ENCODE measurements around the gene SURF6. TPM values are rescaled to one million over a fixed set of nuclear protein-coding genes. Genes with fewer than 3 reads are reported as not detected.
"Not testable (repeated sequence)": the region's sequence is repeated elsewhere in the genome, so short reads cannot be mapped to it uniquely, and the experiment has no call there.

Gene SURF6
- polyA plus RNA-seq, 1 donor, result 20.5 TPM

GRCh38 chr9:133299996-133300395 lies 36.0 kb downstream of the SURF6 start:
- DNase-seq (ENCODE audit: low read depth), result not testable (repeated sequence)

- no peak for DNase-seq (ENCODE audit: low read depth)
Observed at GRCh38 chr9:133294257-133294656, 41.7 kb downstream of the SURF6 start.

- DNase-seq (ENCODE audit: low read depth), result no peak
Observed at GRCh38 chr9:133290751-133291302, 45.2 kb downstream of the SURF6 start.

- DNase-seq (ENCODE audit: low read depth), result no peak
Observed at GRCh38 chr9:133286523-133286922, 49.5 kb downstream of the SURF6 start.

GRCh38 chr9:133285252-133285775 lies 50.7 kb downstream of the SURF6 start:
- DNase-seq (ENCODE audit: low read depth), result no peak

- DNase-seq (ENCODE audit: low read depth), result no peak
Observed at GRCh38 chr9:133284362-133284761, 51.6 kb downstream of the SURF6 start.

- DNase-seq (ENCODE audit: low read depth), result not testable (repeated sequence)
Observed at GRCh38 chr9:133283255-133284032, 52.5 kb downstream of the SURF6 start.

- DNase-seq (ENCODE audit: low read depth), result no peak
Observed at GRCh38 chr9:133282464-133283238, 53.3 kb downstream of the SURF6 start.

- DNase-seq (ENCODE audit: low read depth), result no peak
Observed at GRCh38 chr9:133280392-133280791, 55.6 kb downstream of the SURF6 start.

Other genes with a start within 250 kb of the SURF6 start
- 50.3 TPM for gene RALGDS, start 214.9 kb downstream of the SURF6 start, polyA plus RNA-seq (ENCODE audit: insufficient read length)
- 3.6 TPM for gene GBGT1, start 172.3 kb downstream of the SURF6 start, polyA plus RNA-seq (ENCODE audit: insufficient read length)
- not detected for gene OBP2B, start 126.9 kb downstream of the SURF6 start, polyA plus RNA-seq (ENCODE audit: insufficient read length)
- gene ABO, start 61.0 kb downstream of the SURF6 start, polyA plus RNA-seq (ENCODE audit: insufficient read length), result 1.3 TPM
- gene MED22, start 11.9 kb upstream of the SURF6 start, polyA plus RNA-seq (ENCODE audit: insufficient read length), result 23.0 TPM
- 2,437 TPM for gene RPL7A, start 12.0 kb upstream of the SURF6 start, polyA plus RNA-seq (ENCODE audit: insufficient read length)
- gene SURF1, start 20.3 kb upstream of the SURF6 start, polyA plus RNA-seq (ENCODE audit: insufficient read length), result 30.6 TPM
- 12.2 TPM for gene SURF2, start 20.4 kb upstream of the SURF6 start, polyA plus RNA-seq (ENCODE audit: insufficient read length)
- 84.6 TPM for gene SURF4, start 39.9 kb upstream of the SURF6 start, polyA plus RNA-seq (ENCODE audit: insufficient read length)
- 2.2 TPM for gene STKLD1, start 40.2 kb upstream of the SURF6 start, polyA plus RNA-seq (ENCODE audit: insufficient read length)
- gene REXO4, start 81.8 kb upstream of the SURF6 start, polyA plus RNA-seq (ENCODE audit: insufficient read length), result 35.9 TPM
- gene ADAMTS13, start 86.2 kb upstream of the SURF6 start, polyA plus RNA-seq (ENCODE audit: insufficient read length), result 7.8 TPM
- 19.0 TPM for gene CACFD1, start 123.8 kb upstream of the SURF6 start, polyA plus RNA-seq (ENCODE audit: insufficient read length)
- 1.2 TPM for gene SLC2A6, start 142.9 kb upstream of the SURF6 start, polyA plus RNA-seq (ENCODE audit: insufficient read length)
- 58.2 TPM for gene MYMK, start 188.8 kb upstream of the SURF6 start, polyA plus RNA-seq (ENCODE audit: insufficient read length)
- 4.7 TPM for gene ADAMTSL2, start 198.5 kb upstream of the SURF6 start, polyA plus RNA-seq (ENCODE audit: insufficient read length)